IMR-90 (cell line): ENCODE data around the gene KCTD12.

Source experiments
- CTCF ChIP-seq: conservative IDR thresholded peaks from 2 replicates; pipeline ENCODE4 v1.5.1; 2012; ENCODE audit warnings: mild to moderate bottlenecking, low read depth, low read length, improper control_type of control experiment
- ELK1 ChIP-seq: fragments of 150-350 bp; IDR thresholded peaks from 2 replicates; pipeline ENCODE4 v1.6.1; 2016; ENCODE audit warnings: low read depth, mild to moderate bottlenecking, low read length, moderate library complexity, borderline replicate concordance
- MXI1 ChIP-seq: IDR thresholded peaks from 2 replicates; pipeline ENCODE4 v1.6.1; 2012; ENCODE audit warnings: low read depth, mild to moderate bottlenecking, low read length, moderate library complexity, borderline replicate concordance
- NFE2L2 ChIP-seq: fragments of 150-350 bp; IDR thresholded peaks from 2 replicates; pipeline ENCODE4 v1.6.1; 2016; ENCODE audit warnings: low read depth, mild to moderate bottlenecking, low read length
- POLR2A ChIP-seq: IDR thresholded peaks from 2 replicates; pipeline ENCODE4 v1.6.1; 2012; ENCODE audit warnings: mild to moderate bottlenecking, low read depth, low read length

GRCh38 chr13:76884907-76885202 lies 1.4 kb downstream of the KCTD12 start:
- TF ChIP-seq NFE2L2 (no peak), POLR2A (no peak), ELK1 (no peak), CTCF (no peak), MXI1 (no peak)
